ENCODE measurements around the gene SHANK2.

The SHANK2 gene

GRCh38 chr11:71267807-71268421 is 15.5 kb upstream of the SHANK2 start:
- no peak overlapping the region for H3K27ac ChIP-seq (ENCODE audit: low read depth, low read length)
- H3K9me3 ChIP-seq (ENCODE audit: insufficient read depth, low read depth, low read length) = no peaks in the 10 kb centered on the region
- H3K9ac ChIP-seq (ENCODE audit: low read depth, low read length) = no peak overlapping the region
- no peak overlapping the region for H3K4me3 ChIP-seq (ENCODE audit: low read length)
- no peaks in the 10 kb centered on the region for H3K36me3 ChIP-seq (ENCODE audit: insufficient read depth, low read length)
- H3K27me3 ChIP-seq (ENCODE audit: insufficient read depth, low read length) = no peaks in the 10 kb centered on the region
- WGBS = 86% methylated on average over 15 of the region's 15 CpGs
- no peaks in the 10 kb centered on the region for H3K4me1 ChIP-seq (ENCODE audit: insufficient read depth, low read length)

GRCh38 chr11:71266114-71266833 is 13.9 kb upstream of the SHANK2 start:
- H3K27ac ChIP-seq (ENCODE audit: low read depth, low read length) = no peak overlapping the region
- H3K4me3 ChIP-seq (ENCODE audit: low read length) = no peak overlapping the region
- no peaks in the 10 kb centered on the region for H3K4me1 ChIP-seq (ENCODE audit: insufficient read depth, low read length)
- no peaks in the 10 kb centered on the region for H3K9me3 ChIP-seq (ENCODE audit: insufficient read depth, low read depth, low read length)
- 80% methylated on average over 22 of the region's 22 CpGs for WGBS
- H3K36me3 ChIP-seq (ENCODE audit: insufficient read depth, low read length) = no peaks in the 10 kb centered on the region
- no peak overlapping the region for H3K9ac ChIP-seq (ENCODE audit: low read depth, low read length)
- H3K27me3 ChIP-seq (ENCODE audit: insufficient read depth, low read length) = no peaks in the 10 kb centered on the region

GRCh38 chr11:71265559-71266092 is 13.2 kb upstream of the SHANK2 start:
- Histone ChIP-seq H3K4me1 (ENCODE audit: insufficient read depth, low read length) (no peaks in the 10 kb centered on the region), H3K36me3 (ENCODE audit: insufficient read depth, low read length) (no peaks in the 10 kb centered on the region), H3K4me3 (ENCODE audit: low read length) (no peak overlapping the region), H3K9me3 (ENCODE audit: insufficient read depth, low read depth, low read length) (no peaks in the 10 kb centered on the region), H3K27ac (ENCODE audit: low read depth, low read length) (no peak overlapping the region), H3K27me3 (ENCODE audit: insufficient read depth, low read length) (no peaks in the 10 kb centered on the region), H3K9ac (ENCODE audit: low read depth, low read length) (no peak overlapping the region)
- WGBS = 90% methylated on average over 18 of the region's 18 CpGs

- Histone ChIP-seq H3K27me3 (ENCODE audit: insufficient read depth, low read length) (no peaks in the 10 kb centered on the region), H3K9me3 (ENCODE audit: insufficient read depth, low read depth, low read length) (peaks cover 4% of the 10 kb centered on the region; the same call in 1 of the 2 replicates), H3K4me1 (ENCODE audit: insufficient read depth, low read length) (no peaks in the 10 kb centered on the region), H3K36me3 (ENCODE audit: insufficient read depth, low read length) (no peaks in the 10 kb centered on the region), H3K9ac (ENCODE audit: low read depth, low read length) (no peak overlapping the region), H3K4me3 (ENCODE audit: low read length) (no peak overlapping the region), H3K27ac (ENCODE audit: low read depth, low read length) (no peak overlapping the region)
- 86% methylated on average over 4 of the region's 4 CpGs for WGBS
Observed at GRCh38 chr11:71263386-71263785, 11.0 kb upstream of the SHANK2 start.

- no peak overlapping the region for H3K4me3 ChIP-seq (ENCODE audit: low read length)
- H3K36me3 ChIP-seq (ENCODE audit: insufficient read depth, low read length) = no peaks in the 10 kb centered on the region
- H3K27ac ChIP-seq (ENCODE audit: low read depth, low read length) = no peak overlapping the region
- 81% methylated on average over 11 of the region's 11 CpGs for WGBS
- H3K9ac ChIP-seq (ENCODE audit: low read depth, low read length) = no peak overlapping the region
- peaks cover 6% of the 10 kb centered on the region for H3K27me3 ChIP-seq (ENCODE audit: insufficient read depth, low read length)
- H3K9me3 ChIP-seq (ENCODE audit: insufficient read depth, low read depth, low read length) = peaks cover 6% of the 10 kb centered on the region; the same call in 1 of the 2 replicates
- H3K4me1 ChIP-seq (ENCODE audit: insufficient read depth, low read length) = peaks cover 22% of the 10 kb centered on the region
Observed at GRCh38 chr11:71255800-71256479, 3.6 kb upstream of the SHANK2 start.

- Histone ChIP-seq H3K9me3 (ENCODE audit: insufficient read depth, low read depth, low read length) (peaks cover 6% of the 10 kb centered on the region; the same call in 1 of the 2 replicates), H3K4me1 (ENCODE audit: insufficient read depth, low read length) (peaks cover 24% of the 10 kb centered on the region), H3K4me3 (ENCODE audit: low read length) (no peak overlapping the region), H3K36me3 (ENCODE audit: insufficient read depth, low read length) (no peaks in the 10 kb centered on the region), H3K27ac (ENCODE audit: low read depth, low read length) (no peak overlapping the region), H3K27me3 (ENCODE audit: insufficient read depth, low read length) (peaks cover 12% of the 10 kb centered on the region), H3K9ac (ENCODE audit: low read depth, low read length) (no peak overlapping the region)
- 87% methylated on average over 5 of the region's 5 CpGs for WGBS
Observed at GRCh38 chr11:71255323-71255722, 2.9 kb upstream of the SHANK2 start.

GRCh38 chr11:71253794-71254193 is 1.4 kb upstream of the SHANK2 start:
- 0 out of 2 replicates have a peak overlapping the region, but pooled peaks have one; percentile 72 for H3K4me3 ChIP-seq (ENCODE audit: low read length)

GRCh38 chr11:71252770-71253730 is 673 bp upstream of the SHANK2 start:
- H3K27ac ChIP-seq (ENCODE audit: low read depth, low read length) = peak overlapping the region; percentile 30; the same call in 1 of the 2 replicates
- H3K9me3 ChIP-seq (ENCODE audit: insufficient read depth, low read depth, low read length) = no peaks in the 10 kb centered on the region
- H3K27me3 ChIP-seq (ENCODE audit: insufficient read depth, low read length) = peaks cover 23% of the 10 kb centered on the region
- peaks cover 47% of the 10 kb centered on the region for H3K4me1 ChIP-seq (ENCODE audit: insufficient read depth, low read length)
- H3K36me3 ChIP-seq (ENCODE audit: insufficient read depth, low read length) = no peaks in the 10 kb centered on the region
- peak overlapping the region; percentile 72 for H3K4me3 ChIP-seq (ENCODE audit: low read length)
- 2% methylated on average over 39 of the region's 40 CpGs for WGBS
- peak overlapping the region; percentile 51; the same call in 1 of the 2 replicates for H3K9ac ChIP-seq (ENCODE audit: low read depth, low read length)

More at GRCh38 chr11:71253794-71254193, 1.4 kb upstream of the SHANK2 start:
- H3K9ac ChIP-seq (ENCODE audit: low read depth, low read length) = no peak overlapping the region
- WGBS = 83% methylated on average over 2 of the region's 5 CpGs
- H3K36me3 ChIP-seq (ENCODE audit: insufficient read depth, low read length) = no peaks in the 10 kb centered on the region
- H3K27me3 ChIP-seq (ENCODE audit: insufficient read depth, low read length) = peaks cover 23% of the 10 kb centered on the region
- H3K4me1 ChIP-seq (ENCODE audit: insufficient read depth, low read length) = peaks cover 39% of the 10 kb centered on the region
- no peak overlapping the region for H3K27ac ChIP-seq (ENCODE audit: low read depth, low read length)
- peaks cover 6% of the 10 kb centered on the region; the same call in 1 of the 2 replicates for H3K9me3 ChIP-seq (ENCODE audit: insufficient read depth, low read depth, low read length)

- Histone ChIP-seq H3K4me3 (ENCODE audit: low read length) (peak overlapping the region; percentile 72), H3K9me3 (ENCODE audit: insufficient read depth, low read depth, low read length) (no peaks in the 10 kb centered on the region), H3K27me3 (ENCODE audit: insufficient read depth, low read length) (peaks cover 23% of the 10 kb centered on the region), H3K4me1 (ENCODE audit: insufficient read depth, low read length) (peaks cover 59% of the 10 kb centered on the region), H3K27ac (ENCODE audit: low read depth, low read length) (peak overlapping the region; percentile 48; the same call in 1 of the 2 replicates), H3K9ac (ENCODE audit: low read depth, low read length) (peak overlapping the region; percentile 86), H3K36me3 (ENCODE audit: insufficient read depth, low read length) (no peaks in the 10 kb centered on the region)
- under 1% methylated on average over 59 of the region's 59 CpGs for WGBS
Observed at GRCh38 chr11:71251761-71252268, 562 bp downstream of the SHANK2 start.

GRCh38 chr11:71251151-71251721 is 1.1 kb downstream of the SHANK2 start:
- no peak overlapping the region for H3K27ac ChIP-seq (ENCODE audit: low read depth, low read length)
- H3K36me3 ChIP-seq (ENCODE audit: insufficient read depth, low read length) = no peaks in the 10 kb centered on the region
- H3K27me3 ChIP-seq (ENCODE audit: insufficient read depth, low read length) = peaks cover 23% of the 10 kb centered on the region
- H3K9me3 ChIP-seq (ENCODE audit: insufficient read depth, low read depth, low read length) = no peaks in the 10 kb centered on the region
- peak overlapping the region; percentile 72 for H3K4me3 ChIP-seq (ENCODE audit: low read length)
- peaks cover 60% of the 10 kb centered on the region for H3K4me1 ChIP-seq (ENCODE audit: insufficient read depth, low read length)
- H3K9ac ChIP-seq (ENCODE audit: low read depth, low read length) = peak overlapping the region; percentile 86; the same call in 1 of the 2 replicates
- WGBS = under 1% methylated on average over 64 of the region's 64 CpGs
